T-helper 1 cell (primary cell): ENCODE data around the gene FAM168A.

Experiments
- DNase-seq, 5 donors: peaks; one replicate each; pipeline ENCODE4 v3.0.0-alpha.2; 2012 to 2020

Gene FAM168A

GRCh38 chr11:73384872-73385689 lies 212.8 kb downstream of the FAM168A start:
- peak in 1 of 5 donors; percentile 17 for DNase-seq

GRCh38 chr11:73384531-73384871 lies 213.4 kb downstream of the FAM168A start:
- DNase-seq = no peak

- DNase-seq = no peak
These were observed 213.8 kb downstream of the FAM168A start for GRCh38 chr11:73384125-73384441.

DNA sequence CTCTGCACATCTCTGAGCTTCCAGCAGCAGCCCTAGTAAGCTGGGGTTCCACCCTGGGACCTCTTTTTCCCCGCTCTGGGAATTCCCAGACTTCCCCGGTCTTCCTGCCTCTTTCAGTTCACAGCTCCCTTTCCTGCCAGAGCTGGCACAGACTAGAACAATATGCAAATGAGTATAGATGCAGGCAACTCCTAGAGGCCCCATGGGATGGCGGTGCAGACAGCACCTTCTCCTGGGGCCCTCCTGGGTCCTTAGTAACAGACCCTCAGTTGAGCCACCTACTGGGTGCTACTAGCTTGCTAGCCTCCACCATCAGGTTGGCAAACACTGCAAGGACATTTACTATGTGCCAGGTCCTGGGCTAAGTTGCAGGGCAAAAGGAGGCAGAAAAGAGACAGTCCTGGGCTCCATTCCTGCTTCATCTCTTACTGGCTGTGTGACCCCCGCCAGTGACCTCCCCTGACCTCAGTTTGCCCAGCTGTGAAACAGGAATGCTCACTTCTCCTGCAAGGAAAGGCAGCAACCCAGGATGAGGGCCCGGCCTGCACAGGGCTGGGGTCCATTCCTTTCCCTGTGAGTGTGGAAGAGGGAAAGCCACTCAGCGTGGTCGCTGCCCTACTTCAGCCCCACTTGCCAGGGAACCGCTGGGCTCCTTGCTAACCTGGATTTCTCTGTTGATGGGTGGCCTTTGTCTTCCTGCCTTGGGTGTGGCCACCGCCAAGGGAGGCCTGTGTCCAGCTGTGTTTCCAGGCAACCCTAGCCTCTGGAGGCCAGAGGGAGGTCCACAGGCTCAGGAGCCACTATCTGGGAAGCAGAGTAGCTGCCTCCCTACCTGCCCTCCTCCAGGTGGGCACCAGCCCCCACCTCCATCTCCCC lies 214.4 kb downstream of the FAM168A start:
- DNase-seq = no peak

- no peak for DNase-seq
These were observed 215.2 kb downstream of the FAM168A start for GRCh38 chr11:73382747-73383146.

GRCh38 chr11:73382183-73382582 lies 215.7 kb downstream of the FAM168A start:
- DNase-seq = no peak

- DNase-seq = no peak
These were observed 216.3 kb downstream of the FAM168A start for GRCh38 chr11:73381589-73381988.

DNA sequence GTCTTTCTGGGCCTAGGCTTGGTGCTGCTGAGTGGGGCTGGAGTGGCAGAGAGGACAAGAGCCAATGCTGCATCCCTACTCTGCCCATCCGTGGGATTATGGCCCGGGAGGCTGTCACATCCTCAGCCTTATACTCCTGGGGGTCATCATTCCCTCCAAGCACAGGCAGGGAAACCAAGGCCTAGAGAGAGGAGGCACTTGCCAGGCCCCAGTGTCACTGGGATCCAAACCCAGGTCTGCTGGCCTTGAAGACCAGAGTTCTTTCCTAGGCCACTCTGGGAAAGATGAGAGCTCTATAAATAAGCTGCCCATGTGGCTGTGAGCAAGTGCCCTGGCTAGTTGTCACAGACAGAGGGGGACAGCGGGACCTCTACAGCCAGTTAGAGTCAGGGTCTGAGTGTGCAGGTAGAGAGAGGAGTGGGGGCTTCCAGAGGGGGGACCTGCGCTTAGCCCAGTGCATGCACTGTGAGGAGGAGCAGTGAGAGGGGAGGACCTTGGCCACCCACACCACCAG lies 217.0 kb downstream of the FAM168A start:
- no peak for DNase-seq

- no peak for DNase-seq
These were observed 217.6 kb downstream of the FAM168A start for GRCh38 chr11:73380331-73380730.

GRCh38 chr11:73379189-73379880 lies 218.6 kb downstream of the FAM168A start:
- DNase-seq = no peak

GRCh38 chr11:73376803-73377629 lies 220.9 kb downstream of the FAM168A start:
- DNase-seq = peak; percentile 45 to 80 (median 53)

- peak; percentile 83 to 94 (median 85) for DNase-seq
These were observed 221.6 kb downstream of the FAM168A start, which contains the start of gene RELT for GRCh38 chr11:73376160-73376802. RELT (plus strand) TSS chr11:73376399; CDS start chr11:73389137, 12,738 bp downstream.

- no peak for DNase-seq
These were observed 222.1 kb downstream of the FAM168A start for GRCh38 chr11:73375830-73376159.

GRCh38 chr11:73374151-73374550 lies 223.8 kb downstream of the FAM168A start:
- no peak for DNase-seq

GRCh38 chr11:73372375-73372993 lies 225.4 kb downstream of the FAM168A start:
- no peak for DNase-seq

DNA sequence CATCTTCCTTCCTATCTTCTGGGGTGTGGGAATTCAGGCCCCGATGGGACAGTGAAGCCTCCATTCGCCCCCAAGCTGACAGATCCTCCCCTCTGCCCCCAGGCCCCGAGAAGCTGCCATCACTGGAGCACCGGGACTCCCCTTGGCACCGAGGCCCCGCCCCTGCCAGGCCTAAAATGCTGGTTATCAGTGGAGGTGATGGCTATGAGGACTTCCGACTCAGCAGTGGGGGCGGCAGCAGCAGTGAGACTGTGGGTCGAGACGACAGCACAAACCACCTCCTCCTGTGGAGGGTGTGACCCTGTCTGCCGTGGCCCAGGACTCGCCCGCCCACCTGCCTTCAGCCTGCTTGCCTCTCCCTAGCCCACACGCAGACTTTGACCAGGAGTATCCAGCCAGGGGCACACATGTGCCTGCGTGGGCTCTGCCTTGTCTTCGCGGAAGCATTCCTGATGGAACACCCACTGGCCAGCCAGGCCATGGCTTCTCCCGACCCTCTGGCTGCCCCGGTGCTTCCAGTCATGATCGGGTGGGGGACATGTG lies 230.4 kb downstream of the FAM168A start:
- no peak for DNase-seq

DNA sequence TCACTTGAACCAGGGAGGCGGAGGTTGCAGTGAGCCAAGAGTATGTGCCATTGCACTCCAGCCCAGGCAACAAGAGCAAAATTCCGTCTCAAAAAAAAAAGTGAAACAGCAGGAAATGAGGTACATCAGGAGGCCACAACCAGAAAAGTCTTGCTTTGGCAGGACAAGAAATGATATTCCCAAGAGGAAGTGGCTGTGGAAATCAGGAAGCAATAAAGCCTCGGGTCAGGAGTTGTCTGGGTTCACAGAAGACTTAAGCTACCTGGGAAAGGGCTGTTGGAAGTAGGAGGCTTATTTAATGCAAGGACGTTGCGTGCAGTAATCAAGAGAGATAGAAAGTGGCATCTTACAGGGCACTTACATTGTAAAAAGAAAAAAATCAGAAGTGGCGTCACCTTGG lies 231.0 kb downstream of the FAM168A start:
- no peak for DNase-seq

DNA sequence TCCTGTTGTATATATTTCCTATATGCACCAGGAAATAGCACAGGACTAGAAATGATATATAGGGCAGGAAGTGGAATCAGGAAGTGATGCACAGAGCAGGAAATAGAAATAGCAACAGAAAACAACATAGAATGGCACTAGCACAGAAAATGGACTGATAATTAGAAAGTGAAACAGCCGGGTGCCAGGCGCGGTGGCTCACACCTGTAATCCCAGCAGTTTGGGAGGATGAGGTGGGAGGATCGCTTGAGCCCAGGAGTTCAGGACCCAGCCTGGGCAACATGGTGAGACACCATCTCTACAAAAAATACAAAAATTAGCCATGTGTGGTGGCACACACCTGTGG lies 231.7 kb downstream of the FAM168A start:
- peak in 2 of 5 donors; percentile 24 to 74 for DNase-seq

GRCh38 chr11:73365352-73366264 lies 232.3 kb downstream of the FAM168A start:
- no peak for DNase-seq

GRCh38 chr11:73363147-73363546 lies 234.8 kb downstream of the FAM168A start:
- DNase-seq = no peak
